ENCODE measurements around the gene ADAMTS12. TPM values are rescaled to one million over a fixed set of nuclear protein-coding genes. Genes with fewer than 3 reads are reported as not detected.

ADAMTS12 gene
- polyA plus RNA-seq, 1 of the 3 experiments (the other 2 are of a cell fraction), result 2.5 TPM

DNA sequence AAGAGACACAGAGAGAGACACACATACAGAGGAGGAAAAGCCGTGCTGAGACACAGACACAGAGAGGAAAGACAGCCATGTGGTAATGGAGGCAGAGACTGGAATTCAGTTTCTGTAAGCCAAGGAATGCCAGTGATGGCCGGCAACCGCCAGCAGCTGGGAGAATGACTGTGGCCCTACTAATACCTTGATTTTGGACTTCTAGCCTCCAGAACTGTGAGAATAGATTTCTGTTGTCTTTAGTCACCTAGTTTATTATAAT lies 360.8 kb downstream of the ADAMTS12 start:
- H3K4me2 ChIP-seq, result no peak overlapping the region
- no peak overlapping the region for H3K9ac ChIP-seq
- ChIA-PET CTCF (no interaction called here), POLR2A (no interaction called here)
- H3K36me3 ChIP-seq (replicated peaks in 1 of 2; ENCODE audit: control insufficient read depth in 1 of 2, insufficient read depth in 2 of 2, low read length in 1 of 2), result no peaks in the 10 kb centered on the region
- 25% methylated on average over 3 of the region's 3 CpGs for whole genome bisulfite sequencing (ENCODE audit: low lambda C conversion rate)
- no peak for DNase-seq
- H3K9me2 ChIP-seq, result no peaks in the 10 kb centered on the region
- TF ChIP-seq FOSL2 (IDR thresholded peaks at IDR 0.05; ENCODE audit: borderline replicate concordance, low read depth), result no peak
- no peak for TF ChIP-seq TAF1 (IDR thresholded peaks at IDR 0.05; ENCODE audit: borderline replicate concordance, low read depth, low read length)
- no peak for TF ChIP-seq CHD2 (IDR thresholded peaks at IDR 0.05; ENCODE audit: low read length, partially characterized antibody)
- TF ChIP-seq ELF1 (IDR thresholded peaks at IDR 0.05), result no peak
- TF ChIP-seq YY1 (IDR thresholded peaks at IDR 0.05; ENCODE audit: low read depth), result no peak
- TF ChIP-seq GABPA (IDR thresholded peaks at IDR 0.05; ENCODE audit: low read depth), result no peak
- no peak for TF ChIP-seq MEF2A (IDR thresholded peaks at IDR 0.05; ENCODE audit: borderline replicate concordance, low read depth)
- TF ChIP-seq, protein P1, sequence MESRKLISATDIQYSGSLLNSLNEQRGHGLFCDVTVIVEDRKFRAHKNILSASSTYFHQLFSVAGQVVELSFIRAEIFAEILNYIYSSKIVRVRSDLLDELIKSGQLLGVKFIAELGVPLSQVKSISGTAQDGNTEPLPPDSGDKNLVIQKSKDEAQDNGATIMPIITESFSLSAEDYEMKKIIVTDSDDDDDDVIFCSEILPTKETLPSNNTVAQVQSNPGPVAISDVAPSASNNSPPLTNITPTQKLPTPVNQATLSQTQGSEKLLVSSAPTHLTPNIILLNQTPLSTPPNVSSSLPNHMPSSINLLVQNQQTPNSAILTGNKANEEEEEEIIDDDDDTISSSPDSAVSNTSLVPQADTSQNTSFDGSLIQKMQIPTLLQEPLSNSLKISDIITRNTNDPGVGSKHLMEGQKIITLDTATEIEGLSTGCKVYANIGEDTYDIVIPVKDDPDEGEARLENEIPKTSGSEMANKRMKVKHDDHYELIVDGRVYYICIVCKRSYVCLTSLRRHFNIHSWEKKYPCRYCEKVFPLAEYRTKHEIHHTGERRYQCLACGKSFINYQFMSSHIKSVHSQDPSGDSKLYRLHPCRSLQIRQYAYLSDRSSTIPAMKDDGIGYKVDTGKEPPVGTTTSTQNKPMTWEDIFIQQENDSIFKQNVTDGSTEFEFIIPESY (IDR thresholded peaks at IDR 0.05; ENCODE audit: borderline replicate concordance, low read depth), result no peak
- TF ChIP-seq FOXM1 (IDR thresholded peaks at IDR 0.05; ENCODE audit: low read depth), result no peak
- no peak overlapping the region for H3K27ac ChIP-seq (ENCODE audit: low read depth in 2 of 2, low read length in 1 of 2)
- H3K79me2 ChIP-seq (ENCODE audit: insufficient read depth), result no peaks in the 10 kb centered on the region
- no peak overlapping the region for H3K4me3 ChIP-seq (ENCODE audit: low read depth in 2 of 2, low read length in 1 of 2)
- no peak overlapping the region for H2AFZ ChIP-seq (ENCODE audit: low read depth)
- H3K9me3 ChIP-seq, result no peaks in the 10 kb centered on the region
- H3K4me1 ChIP-seq (ENCODE audit: control insufficient read depth in 1 of 2, insufficient read depth in 2 of 2, low read depth in 1 of 2, low read length in 1 of 2), result no peaks in the 10 kb centered on the region; a peak in 1 of 4 replicates
- peaks cover 10% of the 10 kb centered on the region; the same call in 1 of the 2 replicates for H3K27me3 ChIP-seq (ENCODE audit: insufficient read depth)
- no peaks in the 10 kb centered on the region for H3F3A ChIP-seq (replicated peaks; ENCODE audit: insufficient read depth)
- no peaks in the 10 kb centered on the region for H4K20me1 ChIP-seq (ENCODE audit: insufficient read depth)

DNA sequence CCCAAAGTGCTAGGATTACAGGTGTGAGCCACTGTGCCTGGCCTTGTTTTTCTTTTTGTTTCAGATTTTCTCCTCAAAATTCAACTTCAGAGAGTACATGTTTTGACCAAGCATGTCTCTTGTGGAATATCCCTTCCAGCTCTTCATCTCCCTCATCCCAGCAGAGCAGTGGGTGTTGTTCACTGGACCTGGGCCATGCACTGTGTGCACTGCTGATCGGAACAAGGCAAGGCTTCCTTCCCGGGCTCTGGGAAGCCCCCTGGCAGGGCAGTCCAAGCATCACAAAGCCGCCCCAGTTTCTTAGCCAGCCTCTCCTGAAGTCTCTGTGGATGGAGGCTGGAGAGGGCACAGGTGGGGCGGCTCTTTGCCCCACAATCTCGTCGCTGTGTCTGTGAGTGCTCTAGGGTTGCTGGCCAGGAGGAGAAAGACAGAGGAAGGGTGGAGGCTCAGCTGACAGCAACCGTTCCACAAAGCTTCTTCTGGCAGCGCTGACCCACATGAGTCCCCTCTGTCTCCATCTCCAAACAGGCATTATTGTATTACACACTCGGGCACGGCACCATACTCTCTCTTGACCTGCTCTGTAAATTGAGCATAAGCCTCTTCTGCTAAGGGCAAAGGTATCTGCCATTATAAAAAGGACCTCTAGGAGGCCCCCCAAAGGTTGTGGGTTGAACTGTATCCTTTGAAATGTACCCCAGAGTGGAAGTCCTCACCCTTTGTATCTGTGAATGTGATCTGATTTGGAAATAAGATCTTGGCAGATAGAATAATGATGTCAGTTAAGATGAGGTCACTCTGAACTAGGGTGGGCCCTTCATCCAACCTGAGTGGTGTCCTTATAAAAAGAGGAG lies 361.4 kb downstream of the ADAMTS12 start:
- no peak overlapping the region for H3K9ac ChIP-seq
- no peak overlapping the region for H3K27ac ChIP-seq (ENCODE audit: low read depth in 2 of 2, low read length in 1 of 2)
- H3K4me2 ChIP-seq, result no peak overlapping the region
- ChIA-PET POLR2A (no interaction called here), CTCF (interaction anchor here (1.1 kb wide), 1 partner anchor 405 kb away, joined by 3 read pairs; no protein-coding TSS in a partner anchor)
- H3F3A ChIP-seq (replicated peaks; ENCODE audit: insufficient read depth), result no peaks in the 10 kb centered on the region
- no peaks in the 10 kb centered on the region for H3K9me2 ChIP-seq
- 50% methylated on average over 10 of the region's 10 CpGs for WGBS (ENCODE audit: low lambda C conversion rate)
- H3K27me3 ChIP-seq (ENCODE audit: insufficient read depth), result peaks cover 10% of the 10 kb centered on the region; the same call in 1 of the 2 replicates
- H3K4me1 ChIP-seq (ENCODE audit: control insufficient read depth in 1 of 2, insufficient read depth in 2 of 2, low read depth in 1 of 2, low read length in 1 of 2), result no peaks in the 10 kb centered on the region; a peak in 1 of 4 replicates
- H3K36me3 ChIP-seq (replicated peaks in 1 of 2; ENCODE audit: control insufficient read depth in 1 of 2, insufficient read depth in 2 of 2, low read length in 1 of 2), result no peaks in the 10 kb centered on the region
- H3K79me2 ChIP-seq (ENCODE audit: insufficient read depth), result no peaks in the 10 kb centered on the region
- H3K4me3 ChIP-seq (ENCODE audit: low read depth in 2 of 2, low read length in 1 of 2), result no peak overlapping the region
- no peaks in the 10 kb centered on the region for H4K20me1 ChIP-seq (ENCODE audit: insufficient read depth)
- no peak overlapping the region for H2AFZ ChIP-seq (ENCODE audit: low read depth)
- no peak for TF ChIP-seq CHD2 (IDR thresholded peaks at IDR 0.05; ENCODE audit: low read length, partially characterized antibody)
- TF ChIP-seq, protein P2, sequence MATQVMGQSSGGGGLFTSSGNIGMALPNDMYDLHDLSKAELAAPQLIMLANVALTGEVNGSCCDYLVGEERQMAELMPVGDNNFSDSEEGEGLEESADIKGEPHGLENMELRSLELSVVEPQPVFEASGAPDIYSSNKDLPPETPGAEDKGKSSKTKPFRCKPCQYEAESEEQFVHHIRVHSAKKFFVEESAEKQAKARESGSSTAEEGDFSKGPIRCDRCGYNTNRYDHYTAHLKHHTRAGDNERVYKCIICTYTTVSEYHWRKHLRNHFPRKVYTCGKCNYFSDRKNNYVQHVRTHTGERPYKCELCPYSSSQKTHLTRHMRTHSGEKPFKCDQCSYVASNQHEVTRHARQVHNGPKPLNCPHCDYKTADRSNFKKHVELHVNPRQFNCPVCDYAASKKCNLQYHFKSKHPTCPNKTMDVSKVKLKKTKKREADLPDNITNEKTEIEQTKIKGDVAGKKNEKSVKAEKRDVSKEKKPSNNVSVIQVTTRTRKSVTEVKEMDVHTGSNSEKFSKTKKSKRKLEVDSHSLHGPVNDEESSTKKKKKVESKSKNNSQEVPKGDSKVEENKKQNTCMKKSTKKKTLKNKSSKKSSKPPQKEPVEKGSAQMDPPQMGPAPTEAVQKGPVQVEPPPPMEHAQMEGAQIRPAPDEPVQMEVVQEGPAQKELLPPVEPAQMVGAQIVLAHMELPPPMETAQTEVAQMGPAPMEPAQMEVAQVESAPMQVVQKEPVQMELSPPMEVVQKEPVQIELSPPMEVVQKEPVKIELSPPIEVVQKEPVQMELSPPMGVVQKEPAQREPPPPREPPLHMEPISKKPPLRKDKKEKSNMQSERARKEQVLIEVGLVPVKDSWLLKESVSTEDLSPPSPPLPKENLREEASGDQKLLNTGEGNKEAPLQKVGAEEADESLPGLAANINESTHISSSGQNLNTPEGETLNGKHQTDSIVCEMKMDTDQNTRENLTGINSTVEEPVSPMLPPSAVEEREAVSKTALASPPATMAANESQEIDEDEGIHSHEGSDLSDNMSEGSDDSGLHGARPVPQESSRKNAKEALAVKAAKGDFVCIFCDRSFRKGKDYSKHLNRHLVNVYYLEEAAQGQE (IDR thresholded peaks at IDR 0.05; ENCODE audit: low read depth, low read length), result no peak
- TF ChIP-seq RXRA (IDR thresholded peaks at IDR 0.05; ENCODE audit: borderline replicate concordance, low read depth), result no peak
- TF ChIP-seq YY1 (IDR thresholded peaks at IDR 0.05; ENCODE audit: low read depth), result no peak
- TF ChIP-seq, protein P3, sequence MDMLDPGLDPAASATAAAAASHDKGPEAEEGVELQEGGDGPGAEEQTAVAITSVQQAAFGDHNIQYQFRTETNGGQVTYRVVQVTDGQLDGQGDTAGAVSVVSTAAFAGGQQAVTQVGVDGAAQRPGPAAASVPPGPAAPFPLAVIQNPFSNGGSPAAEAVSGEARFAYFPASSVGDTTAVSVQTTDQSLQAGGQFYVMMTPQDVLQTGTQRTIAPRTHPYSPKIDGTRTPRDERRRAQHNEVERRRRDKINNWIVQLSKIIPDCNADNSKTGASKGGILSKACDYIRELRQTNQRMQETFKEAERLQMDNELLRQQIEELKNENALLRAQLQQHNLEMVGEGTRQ (IDR thresholded peaks at IDR 0.05; ENCODE audit: borderline replicate concordance, low read depth, low read length), result no peak
- no peak for DNase-seq
- no peaks in the 10 kb centered on the region for H3K9me3 ChIP-seq

Measured in SK-N-SH (cell line).